Measurements from ENCODE around the gene POLRMT. TPM values are rescaled to one million over a fixed set of nuclear protein-coding genes. Genes with fewer than 3 reads are reported as not detected.

POLRMT gene
- total RNA-seq, 3 donors from 2014 or later, result 21.9 to 34.7 (median 28.2) TPM

- intact Hi-C loops (cut with DNase I; ENCODE audit: low total_unique reads), result no loop called here
- Histone ChIP-seq H3K27ac (peak overlapping the region; percentile 90 to 98), H3K4me3 (peak overlapping the region; percentile 44 to 99 (median 72)), H3K9me3 (no peaks in the 10 kb centered on the region), H3K4me1 (peaks cover 9 to 15% of the 10 kb centered on the region in 2 donors), H3K27me3 (no peaks in the 10 kb centered on the region), H3K36me3 (no peaks in the 10 kb centered on the region)
- peak in 1 of 2 donors; percentile 55 for DNase-seq (ENCODE audit: low spot score in 2 of 2)
- peak in 2 of 3 donors; percentile 5 to 10 for TF ChIP-seq POLR2AphosphoS5 (IDR thresholded peaks at IDR 0.05)
- TF ChIP-seq CTCF (IDR thresholded peaks at IDR 0.05), result no peak
- no peak for TF ChIP-seq POLR2A (IDR thresholded peaks at IDR 0.05)
Measured at GRCh38 chr19:679418-680286, 46.3 kb upstream of the POLRMT start.

- Histone ChIP-seq H3K27ac (peak overlapping the region; percentile 90 to 98), H3K36me3 (no peaks in the 10 kb centered on the region), H3K9me3 (no peaks in the 10 kb centered on the region), H3K27me3 (no peaks in the 10 kb centered on the region), H3K4me1 (peaks cover 9 to 15% of the 10 kb centered on the region in 2 donors), H3K4me3 (peak overlapping the region; percentile 44 to 99 (median 72))
- TF ChIP-seq POLR2A (IDR thresholded peaks at IDR 0.05) (no peak), POLR2AphosphoS5 (IDR thresholded peaks at IDR 0.05) (no peak), CTCF (IDR thresholded peaks at IDR 0.05) (no peak)
- peak in 1 of 2 donors; percentile 51 for DNase-seq (ENCODE audit: low spot score in 2 of 2)
- intact Hi-C loops (cut with DNase I; ENCODE audit: low total_unique reads), result no loop called here
Measured at GRCh38 chr19:678791-679388, 45.6 kb upstream of the POLRMT start.

- TF ChIP-seq POLR2A (IDR thresholded peaks at IDR 0.05), result no peak
- no peaks in the 10 kb centered on the region for H3K36me3 ChIP-seq
- H3K27me3 ChIP-seq, result no peaks in the 10 kb centered on the region
- peak overlapping the region; percentile 56 to 81 (median 63) for H3K4me3 ChIP-seq
- intact Hi-C loops (cut with DNase I; ENCODE audit: low total_unique reads), result no loop called here
- no peak for DNase-seq (ENCODE audit: low spot score in 2 of 2)
- H3K27ac ChIP-seq, result peak overlapping the region; percentile 76 to 93
- H3K4me1 ChIP-seq, result peaks cover 9 to 15% of the 10 kb centered on the region in 2 donors
- no peaks in the 10 kb centered on the region for H3K9me3 ChIP-seq
Measured at GRCh38 chr19:677601-678436, 44.5 kb upstream of the POLRMT start.

GRCh38 chr19:677201-677600 is 43.9 kb upstream of the POLRMT start:
- intact Hi-C loops (cut with DNase I; ENCODE audit: low total_unique reads), result no loop called here
- peaks cover 9 to 15% of the 10 kb centered on the region in 2 donors for H3K4me1 ChIP-seq
- TF ChIP-seq POLR2A (IDR thresholded peaks at IDR 0.05), result no peak
- TF ChIP-seq POLR2AphosphoS5 (IDR thresholded peaks at IDR 0.05), result peak; percentile 40 to 82 (median 77)
- TF ChIP-seq CTCF (IDR thresholded peaks at IDR 0.05), result no peak
- no peaks in the 10 kb centered on the region for H3K36me3 ChIP-seq
- H3K9me3 ChIP-seq, result no peaks in the 10 kb centered on the region
- DNase-seq (ENCODE audit: low spot score in 2 of 2), result peak; percentile 75 to 77
- peak overlapping the region; percentile 56 to 81 (median 63) for H3K4me3 ChIP-seq
- H3K27ac ChIP-seq, result peak overlapping the region; percentile 76 to 93
- no peaks in the 10 kb centered on the region for H3K27me3 ChIP-seq

- Histone ChIP-seq H3K27ac (peak within 1 kb of the TSS; percentile 76 to 93), H3K4me1 (peaks cover 9 to 15% of the 10 kb centered on the region in 2 donors), H3K36me3 (no peaks in the 10 kb centered on the region), H3K9me3 (no peaks in the 10 kb centered on the region), H3K27me3 (no peaks in the 10 kb centered on the region), H3K4me3 (peak within 1 kb of the TSS; percentile 56 to 81 (median 63))
- intact Hi-C loops (cut with DNase I; ENCODE audit: low total_unique reads), result no loop called here
- TF ChIP-seq POLR2AphosphoS5 (IDR thresholded peaks at IDR 0.05) (peak in 2 of 3 donors; percentile 30 to 51), POLR2A (IDR thresholded peaks at IDR 0.05) (no peak), CTCF (IDR thresholded peaks at IDR 0.05) (no peak)
- no peak for DNase-seq (ENCODE audit: low spot score in 2 of 2)
Measured at GRCh38 chr19:676339-677105, 43.2 kb upstream of the POLRMT start, which contains the start of gene FSTL3. Gene FSTL3, plus strand, starts transcription at chr19:676392. Its CDS starts 32 bp downstream, at chr19:676424.

Data from breast epithelium (tissue), 4 donors.